NCI-H524 treated with DMSO at 0.1 percent for 48 hours (cell line): ENCODE results near the gene UBE2E2.
A peak's percentile ranks its signal among the peaks of the same experiment; 100 is the strongest.

Experiments
- DNase-seq: peaks from one replicate; lab custom pipeline; 2025; lab: John Stamatoyannopoulos, UW

UBE2E2 gene

GRCh38 chr3:23626442-23626841 is 423.3 kb downstream of the UBE2E2 start:
- DNase-seq = no peak

GRCh38 chr3:23629181-23629894 is 426.2 kb downstream of the UBE2E2 start:
- peak; percentile 91 for DNase-seq

- DNase-seq = no peak
Observed at GRCh38 chr3:23633261-23633960, 430.3 kb downstream of the UBE2E2 start.

- DNase-seq = no peak
Observed at GRCh38 chr3:23637339-23637738, 434.2 kb downstream of the UBE2E2 start.

- no peak for DNase-seq
Observed at GRCh38 chr3:23640471-23641146, 437.5 kb downstream of the UBE2E2 start.
